Calu3 (cell line): ENCODE data around the gene APOL4. TPM values are rescaled to one million over a fixed set of nuclear protein-coding genes. Genes with fewer than 3 reads are reported as not detected.

Experiments used
- BruUV-seq: library from RNA; stranded (reverse); fragments of 400-500 nt; replicated peaks from 2 replicates; lab custom pipeline; 2021; lab: Mats Ljungman, UMichigan
- CTCF ChIA-PET: fragments of 300-600 bp; sonication (Branson Sonifier 250); formaldehyde crosslinking; loops from one replicate; lab custom pipeline; 2022; ENCODE audit warnings: antibody characterized with exemption; lab: Charles Lee
- DNase-seq: peaks from one replicate; pipeline ENCODE4 v3.0.0; 2022
- H3K27ac Mint-ChIP-seq: one replicate; pipeline ENCODE4 v1.8.0; 2022; ENCODE audit warnings: mixed read lengths; ENCODE audit not compliant: unreplicated experiment
- H3K27me3 Mint-ChIP-seq: one replicate; pipeline ENCODE4 v1.8.0; 2022; ENCODE audit warnings: mixed read lengths; ENCODE audit not compliant: unreplicated experiment
- H3K36me3 Mint-ChIP-seq: one replicate; pipeline ENCODE4 v1.8.0; 2022; ENCODE audit warnings: mild to moderate bottlenecking, moderate library complexity, mixed read lengths; ENCODE audit not compliant: insufficient read depth, unreplicated experiment
- H3K4me1 Mint-ChIP-seq: one replicate; pipeline ENCODE4 v1.8.0; 2022; ENCODE audit warnings: mild to moderate bottlenecking, low read depth, mixed read lengths; ENCODE audit not compliant: unreplicated experiment
- H3K4me3 Mint-ChIP-seq: one replicate; pipeline ENCODE4 v1.8.0; 2022; ENCODE audit warnings: mild to moderate bottlenecking, low read depth, moderate library complexity, mixed read lengths; ENCODE audit not compliant: unreplicated experiment
- H3K9me3 Mint-ChIP-seq: one replicate; pipeline ENCODE4 v1.8.0; 2022; ENCODE audit warnings: low read depth, mixed read lengths; ENCODE audit not compliant: unreplicated experiment
- CTCF ChIP-seq: fragments of 200-600 bp; IDR thresholded peaks from one replicate; pipeline ENCODE4 v1.8.0; 2022; ENCODE audit warnings: antibody characterized with exemption; ENCODE audit not compliant: unreplicated experiment
- intact Hi-C: fragments of 100-400 bp; cut with micrococcal nuclease; formaldehyde crosslinking; loops from one replicate; pipeline ENCODE4 v1.10.0; 2022; ENCODE audit not compliant: unreplicated experiment
- total RNA-seq: library from RNA; stranded (reverse); gene quantifications from 2 replicates; pipeline ENCODE4 v1.2.3, GENCODE V29; 2022

APOL4 gene
- total RNA-seq, 1 experiment from 2014 or later, result 1.5 TPM

- DNase-seq, result no peak
- no peak for TF ChIP-seq CTCF
- no TSS peak for BruUV-seq
- peaks cover 6% of the 10 kb centered on the region for H3K27me3 Mint-ChIP-seq
- no peaks in the 10 kb centered on the region for H3K36me3 Mint-ChIP-seq
- H3K27ac Mint-ChIP-seq, result no peak overlapping the region
- no peak overlapping the region for H3K4me3 Mint-ChIP-seq
- CTCF ChIA-PET, result no interaction called here
- H3K9me3 Mint-ChIP-seq, result no peaks in the 10 kb centered on the region
- intact Hi-C loops, result no loop called here
- no peaks in the 10 kb centered on the region for H3K4me1 Mint-ChIP-seq
These were observed 29.7 kb downstream of the APOL4 start for GRCh38 chr22:36171941-36172340.

GRCh38 chr22:36166518-36167220 lies 34.9 kb downstream of the APOL4 start:
- CTCF ChIA-PET, result interaction anchor here (0.6 kb wide), 1 partner anchor 112 kb away, joined by 3 read pairs; no protein-coding TSS in a partner anchor

DNA sequence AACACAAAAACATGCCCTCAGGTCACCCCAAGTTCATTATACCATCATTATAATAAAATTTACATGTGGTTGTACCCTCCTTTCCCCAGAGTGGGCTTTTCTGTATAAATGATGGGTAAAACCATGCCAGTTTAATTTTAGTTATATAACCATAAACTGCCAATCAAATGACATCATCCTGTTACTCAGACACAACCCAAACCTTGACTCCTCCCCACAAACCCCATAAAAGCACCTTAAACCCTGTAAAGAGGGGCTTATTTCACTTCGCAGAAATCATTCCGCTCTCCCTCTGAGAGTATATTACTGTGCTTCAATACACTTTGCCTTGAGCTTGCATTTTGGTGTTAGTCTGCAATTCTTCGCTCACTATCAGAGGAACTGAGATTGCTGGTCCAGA lies 35.5 kb downstream of the APOL4 start:
- CTCF ChIA-PET, result interaction anchor here (0.6 kb wide), 1 partner anchor 112 kb away, joined by 3 read pairs; no protein-coding TSS in a partner anchor
- peaks cover 29% of the 10 kb centered on the region for H3K27me3 Mint-ChIP-seq
- H3K9me3 Mint-ChIP-seq, result no peaks in the 10 kb centered on the region
- TF ChIP-seq CTCF, result no peak
- intact Hi-C loops, result no loop called here
- H3K36me3 Mint-ChIP-seq, result no peaks in the 10 kb centered on the region
- H3K27ac Mint-ChIP-seq, result no peak overlapping the region
- H3K4me1 Mint-ChIP-seq, result peaks cover 11% of the 10 kb centered on the region
- no peak for DNase-seq
- no peak overlapping the region for H3K4me3 Mint-ChIP-seq
- BruUV-seq, result no TSS peak

More at GRCh38 chr22:36166518-36167220, 34.9 kb downstream of the APOL4 start:
- Mint-ChIP-seq H3K27me3 (peaks cover 29% of the 10 kb centered on the region), H3K9me3 (no peaks in the 10 kb centered on the region), H3K4me1 (peaks cover 8% of the 10 kb centered on the region), H3K27ac (no peak overlapping the region), H3K4me3 (no peak overlapping the region), H3K36me3 (no peaks in the 10 kb centered on the region)
- no TSS peak for BruUV-seq
- intact Hi-C loops, result no loop called here
- DNase-seq, result no peak
- TF ChIP-seq CTCF, result no peak

DNA sequence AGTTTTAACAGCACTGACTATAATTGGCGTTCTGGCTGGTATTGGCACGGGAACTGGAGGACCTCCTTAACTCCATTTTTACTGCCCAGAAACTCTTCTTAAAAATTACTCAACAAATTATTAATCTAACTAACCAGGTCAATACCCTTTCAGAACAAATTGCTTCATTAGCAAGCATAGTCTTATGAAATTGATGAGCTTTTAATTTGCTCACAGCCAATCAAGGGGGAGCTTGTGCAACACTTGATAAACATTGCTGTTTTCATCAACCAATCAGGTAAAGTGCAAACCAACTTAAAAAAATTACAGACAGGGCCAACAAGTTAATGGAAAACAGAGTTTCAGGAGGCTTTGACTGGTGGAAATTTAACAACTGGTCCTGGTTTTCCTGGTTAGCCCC lies 36.5 kb downstream of the APOL4 start:
- no peaks in the 10 kb centered on the region for H3K9me3 Mint-ChIP-seq
- intact Hi-C loops, result no loop called here
- H3K27me3 Mint-ChIP-seq, result peaks cover 29% of the 10 kb centered on the region
- DNase-seq, result no peak
- H3K4me3 Mint-ChIP-seq, result no peak overlapping the region
- no peak for TF ChIP-seq CTCF
- CTCF ChIA-PET, result interaction anchor here (0.5 kb wide), 1 partner anchor 97 kb away, joined by 3 read pairs; no protein-coding TSS in a partner anchor
- BruUV-seq, result no TSS peak
- H3K27ac Mint-ChIP-seq, result no peak overlapping the region
- peaks cover 20% of the 10 kb centered on the region for H3K4me1 Mint-ChIP-seq
- H3K36me3 Mint-ChIP-seq, result no peaks in the 10 kb centered on the region
